CD4-positive, alpha-beta T cell treated with Interleukin-17A for 1 hour (primary cell): ENCODE results near the gene SLC30A9.

Experiments
- DNase-seq: peaks from one replicate; pipeline ENCODE4 v3.0.0-alpha.2; 2020

Gene SLC30A9

GRCh38 chr4:42008011-42008786 is 17.9 kb downstream of the SLC30A9 start:
- no peak for DNase-seq

DNA sequence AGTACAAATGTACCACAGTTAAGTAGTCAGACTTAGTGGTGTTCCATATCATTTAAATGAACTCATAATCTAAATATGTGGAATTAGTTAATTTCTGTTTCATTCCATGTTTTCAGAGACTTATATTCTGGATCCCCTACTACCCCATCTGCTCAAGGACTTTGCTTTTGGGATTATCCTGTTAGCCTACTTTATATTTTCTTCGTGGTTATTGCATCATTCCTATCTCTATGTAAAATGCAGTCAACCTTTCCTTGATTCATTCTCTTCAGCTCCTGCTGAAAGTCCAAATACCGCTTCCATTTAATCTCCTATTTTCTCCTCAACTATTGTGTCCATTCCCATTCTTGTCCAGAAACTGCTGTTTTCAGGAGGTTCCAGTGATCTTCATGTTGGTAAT is 25.1 kb downstream of the SLC30A9 start:
- no peak for DNase-seq

DNA sequence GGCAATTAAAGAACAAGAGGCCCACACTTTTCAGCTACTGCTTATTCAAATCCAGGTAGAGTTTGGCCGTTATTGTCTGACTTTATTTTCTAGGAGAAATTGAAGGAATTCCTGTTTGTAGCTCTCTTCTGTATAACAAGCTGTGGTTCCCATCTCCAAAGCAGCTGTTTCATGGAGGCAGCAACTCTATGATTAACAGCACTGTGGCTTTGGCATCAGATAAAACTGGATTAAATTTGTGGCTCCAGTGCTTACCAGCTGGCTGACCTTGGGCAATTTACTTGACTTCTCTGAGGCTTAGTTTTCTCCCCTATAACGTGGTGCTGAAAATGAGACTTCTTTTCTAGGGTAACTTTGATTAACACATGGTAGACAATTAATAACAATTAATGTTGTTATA is 28.1 kb downstream of the SLC30A9 start:
- DNase-seq = no peak

DNA sequence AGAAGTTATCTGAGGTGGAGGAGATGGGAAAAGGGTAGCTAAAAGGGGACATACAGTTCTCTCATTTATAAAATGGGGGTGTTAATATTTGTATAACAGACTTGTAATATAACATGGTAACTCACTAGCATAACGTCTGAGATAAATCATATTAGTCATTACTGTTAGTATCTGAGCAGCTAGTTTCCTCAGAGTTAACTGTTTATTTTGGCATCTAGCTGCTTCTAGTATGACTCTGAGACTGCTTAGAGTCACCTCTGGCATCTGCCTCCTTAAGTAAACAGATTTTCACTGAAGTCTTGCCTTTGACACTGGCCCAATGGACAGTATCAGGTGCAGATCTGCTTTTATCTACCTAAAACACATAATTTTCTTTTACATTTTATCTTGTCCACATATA is 58.1 kb downstream of the SLC30A9 start:
- DNase-seq = no peak

- DNase-seq = no peak
These were observed 60.4 kb downstream of the SLC30A9 start for GRCh38 chr4:42050516-42051249.

DNA sequence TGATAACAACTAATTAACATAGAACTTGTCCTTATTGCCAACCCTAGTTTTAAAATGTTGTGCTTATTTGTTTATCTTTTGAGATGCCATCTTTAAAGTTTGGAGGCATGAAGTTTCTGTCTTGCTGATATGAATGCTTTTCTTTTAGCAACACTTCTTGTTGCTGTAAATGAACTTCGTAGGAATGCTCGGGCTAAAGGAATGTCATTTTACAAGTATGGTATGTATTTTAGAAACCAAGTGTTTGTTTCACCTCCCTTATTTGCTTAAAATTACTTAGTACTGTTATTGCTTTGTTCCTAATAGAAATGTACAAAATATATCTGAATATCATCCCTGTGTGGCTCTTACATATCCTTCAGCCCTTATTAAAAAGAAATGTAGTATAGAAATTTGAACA is 76.1 kb downstream of the SLC30A9 start:
- no peak for DNase-seq

DNA sequence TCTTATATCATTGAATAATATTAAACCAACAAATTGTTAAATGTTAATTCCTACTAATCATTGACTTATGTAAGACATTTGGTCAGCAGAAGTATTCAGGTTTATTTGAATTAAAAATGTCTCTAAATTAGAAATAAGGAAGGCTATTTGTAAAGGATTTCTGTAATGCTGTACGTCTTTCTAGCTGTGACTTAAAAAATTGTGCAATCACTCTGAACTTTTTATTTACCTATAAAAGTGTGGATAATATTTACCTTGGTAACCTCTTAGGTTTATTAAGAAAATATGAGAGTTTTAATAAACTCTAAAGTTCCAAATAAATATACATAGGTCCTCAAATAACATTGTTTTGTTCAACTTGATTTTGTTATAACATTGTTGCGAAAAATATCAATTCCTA is 76.9 kb downstream of the SLC30A9 start:
- DNase-seq = no peak

- no peak for DNase-seq
These were observed 80.1 kb downstream of the SLC30A9 start for GRCh38 chr4:42070463-42070862.

- no peak for DNase-seq
These were observed 84.0 kb downstream of the SLC30A9 start for GRCh38 chr4:42074294-42074693.

DNA sequence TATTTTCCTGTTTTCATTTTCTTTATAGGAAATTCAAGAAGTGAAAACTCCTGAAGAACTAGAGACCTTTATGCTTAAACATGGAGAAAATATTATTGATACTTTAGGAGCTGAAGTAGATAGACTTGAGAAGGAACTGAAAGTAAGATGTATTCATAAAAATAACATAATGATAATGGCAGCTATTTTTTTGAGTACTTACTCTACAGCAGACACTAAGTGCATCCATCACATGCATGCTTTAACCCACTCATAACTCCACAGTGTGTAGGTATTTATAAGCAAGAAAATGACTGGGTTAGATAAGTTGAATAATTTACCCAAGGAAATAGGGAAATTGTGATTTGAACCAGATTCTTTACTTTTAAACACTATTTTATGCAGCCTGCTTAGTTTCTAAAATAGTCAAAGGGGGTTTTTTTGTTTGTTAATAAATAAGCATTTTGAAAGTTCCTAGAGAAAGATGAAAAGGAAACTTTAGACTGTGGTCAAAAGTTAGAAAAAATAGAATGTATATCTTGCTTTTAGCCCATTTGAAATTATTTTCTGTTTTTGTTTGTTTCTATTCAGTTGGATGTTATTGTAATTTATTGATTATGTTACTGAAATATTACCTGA is 88.0 kb downstream of the SLC30A9 start:
- DNase-seq = no peak

DNA sequence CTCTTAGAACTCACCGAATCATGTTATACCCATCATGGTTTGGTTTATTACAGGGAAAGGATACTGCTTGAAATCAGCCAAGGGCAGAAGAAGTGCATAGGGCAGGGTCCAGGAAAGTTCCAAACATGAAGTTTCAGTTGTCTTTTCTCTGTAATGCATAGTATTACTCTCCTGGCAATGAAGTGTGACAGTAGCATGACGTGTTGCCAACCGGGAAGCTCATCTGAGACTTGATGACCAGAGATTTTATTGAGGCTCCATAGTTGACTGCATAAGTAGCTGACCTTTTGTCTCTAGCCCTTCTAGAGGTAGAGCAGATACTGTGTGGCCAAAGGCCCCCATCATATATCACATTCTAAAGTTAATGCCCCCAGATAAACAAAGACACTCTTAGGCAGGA is 90.0 kb downstream of the SLC30A9 start:
- no peak for DNase-seq

- DNase-seq = no peak
These were observed 93.5 kb downstream of the SLC30A9 start for GRCh38 chr4:42083816-42084215.

GRCh38 chr4:42088386-42088785 is 98.1 kb downstream of the SLC30A9 start:
- DNase-seq = no peak

DNA sequence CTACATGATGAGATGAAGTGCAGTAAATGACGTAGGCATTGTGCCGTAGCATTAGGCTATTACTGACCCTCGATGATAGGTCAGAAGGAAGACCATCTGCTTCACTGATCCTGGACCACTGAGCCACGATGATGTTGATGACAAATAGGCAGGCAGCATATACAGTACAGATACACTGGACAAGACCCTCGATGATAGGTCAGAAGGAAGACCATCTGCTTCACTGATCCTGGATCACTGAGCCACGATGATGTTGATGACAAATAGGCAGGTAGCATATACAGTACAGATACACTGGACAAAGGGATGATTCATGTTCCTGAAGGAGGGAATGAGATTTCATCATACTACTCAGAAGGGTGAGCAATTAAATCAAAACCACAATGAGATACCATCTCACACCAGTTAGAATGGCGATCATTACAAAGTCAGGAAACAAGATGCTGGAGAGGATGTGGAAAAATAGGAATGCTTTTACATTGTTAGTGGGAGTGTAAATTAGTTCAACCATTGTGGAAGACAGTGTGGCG is 111.2 kb downstream of the SLC30A9 start:
- no peak for DNase-seq

- DNase-seq = no peak
These were observed 114.2 kb downstream of the SLC30A9 start for GRCh38 chr4:42104521-42104920.

DNA sequence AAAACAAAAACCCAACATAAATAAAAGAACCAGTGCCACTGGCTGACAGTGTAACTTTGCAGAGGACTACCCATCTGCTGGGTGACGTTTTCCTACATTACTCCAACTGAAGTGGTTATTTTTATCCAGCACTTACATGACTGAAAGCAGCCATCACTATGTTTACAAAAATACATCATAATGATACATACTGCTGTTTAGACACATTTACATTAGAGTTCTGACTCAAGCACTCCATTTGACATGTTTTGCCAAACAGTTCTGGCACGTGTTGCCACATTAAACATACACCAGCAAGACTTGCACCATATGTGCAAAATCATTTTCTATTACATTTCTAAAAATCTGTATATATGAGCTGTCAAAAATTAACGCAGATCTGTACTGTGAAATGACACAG is 122.5 kb downstream of the SLC30A9 start:
- no peak for DNase-seq

- no peak for DNase-seq
These were observed 129.6 kb downstream of the SLC30A9 start for GRCh38 chr4:42119886-42120285.

DNA sequence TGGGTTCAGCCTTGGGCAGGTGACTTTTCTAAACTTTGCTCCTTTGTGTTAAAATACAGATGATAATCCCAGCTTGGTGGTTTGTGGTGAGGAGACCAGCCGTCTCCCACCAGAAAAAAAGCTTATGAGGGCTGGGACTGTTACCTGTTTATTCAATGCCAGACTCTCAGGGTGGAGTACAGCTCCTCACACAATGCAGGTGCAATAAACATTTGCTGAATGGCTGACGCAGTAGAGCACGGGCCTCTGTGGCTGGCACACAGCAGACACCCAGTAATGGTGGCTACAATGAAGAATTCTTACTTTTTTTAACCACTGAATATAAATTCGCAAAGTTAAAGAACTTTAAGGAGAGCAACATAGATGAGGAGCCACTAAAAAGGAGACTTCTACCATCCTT is 131.9 kb downstream of the SLC30A9 start:
- DNase-seq = no peak

DNA sequence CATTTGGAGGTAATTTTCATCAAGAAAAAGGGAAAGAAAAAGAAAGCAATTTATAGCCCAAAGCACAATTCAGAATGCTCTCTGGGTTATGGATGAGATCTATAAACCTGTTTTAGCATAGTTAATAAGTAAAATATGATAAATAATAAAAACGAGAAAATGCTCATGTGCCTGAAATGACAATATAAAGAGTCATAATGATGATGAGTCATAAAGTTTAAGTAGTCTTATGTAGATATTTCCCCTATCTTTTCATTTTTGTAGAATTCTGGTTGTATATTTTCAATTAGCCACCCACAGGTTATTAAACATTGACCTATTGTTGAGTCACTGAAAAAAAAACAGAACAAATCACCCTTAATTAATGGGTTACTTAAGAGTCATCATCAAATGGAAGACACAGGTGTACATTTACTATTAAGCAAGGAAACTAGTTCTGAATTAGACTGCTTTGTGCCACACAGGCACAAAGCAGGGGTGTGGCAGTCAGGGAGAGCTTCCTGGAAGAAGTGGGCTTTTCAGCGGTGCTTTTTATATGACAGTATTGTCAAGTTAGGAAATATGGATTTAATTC is 132.8 kb downstream of the SLC30A9 start:
- DNase-seq = no peak

GRCh38 chr4:42132099-42132498 is 141.8 kb downstream of the SLC30A9 start:
- DNase-seq = no peak

GRCh38 chr4:42133006-42133405 is 142.7 kb downstream of the SLC30A9 start:
- DNase-seq = no peak

GRCh38 chr4:42136371-42136770 is 146.0 kb downstream of the SLC30A9 start:
- DNase-seq = no peak
